HPDE6-E6E7 (cell line): Measurements from ENCODE around the gene CDH8.
A peak's percentile ranks its signal among the peaks of the same experiment; 100 is the strongest.

Experiments
- DNase-seq: peaks from one replicate; pipeline ENCODE4 v3.0.0; 2011; ENCODE audit warnings: missing footprints; ENCODE audit errors: extremely low spot score

The CDH8 gene

GRCh38 chr16:61934601-61935000, 101.6 kb downstream of the CDH8 start:
- DNase-seq, result no peak

- DNase-seq, result no peak
Observed at GRCh38 chr16:61929776-61930175, 106.5 kb downstream of the CDH8 start.

- DNase-seq, result peak; percentile 13
Observed at GRCh38 chr16:61926766-61927165, 109.5 kb downstream of the CDH8 start.

GRCh38 chr16:61923629-61924028, 112.6 kb downstream of the CDH8 start:
- DNase-seq, result no peak

GRCh38 chr16:61921373-61921772, 114.9 kb downstream of the CDH8 start:
- DNase-seq, result no peak

- peak; percentile 11 for DNase-seq
Observed at GRCh38 chr16:61917865-61918826, 118.1 kb downstream of the CDH8 start.

- no peak for DNase-seq
Observed at GRCh38 chr16:61915569-61915968, 120.7 kb downstream of the CDH8 start.

- DNase-seq, result no peak
Observed at GRCh38 chr16:61909074-61909473, 127.2 kb downstream of the CDH8 start.

GRCh38 chr16:61908426-61908825, 127.8 kb downstream of the CDH8 start:
- DNase-seq, result no peak

GRCh38 chr16:61901689-61902088, 134.5 kb downstream of the CDH8 start:
- no peak for DNase-seq

- no peak for DNase-seq
Observed at GRCh38 chr16:61900482-61900881, 135.8 kb downstream of the CDH8 start.

- DNase-seq, result no peak
Observed at GRCh38 chr16:61897657-61898056, 138.6 kb downstream of the CDH8 start.

GRCh38 chr16:61892531-61892930, 143.7 kb downstream of the CDH8 start:
- peak; percentile 13 for DNase-seq

GRCh38 chr16:61891460-61891859, 144.8 kb downstream of the CDH8 start:
- no peak for DNase-seq

- no peak for DNase-seq
Observed at GRCh38 chr16:61890386-61890785, 145.9 kb downstream of the CDH8 start.

GRCh38 chr16:61887903-61888302, 148.3 kb downstream of the CDH8 start:
- DNase-seq, result no peak

GRCh38 chr16:61885343-61885742, 150.9 kb downstream of the CDH8 start:
- no peak for DNase-seq

GRCh38 chr16:61879306-61879705, 156.9 kb downstream of the CDH8 start:
- no peak for DNase-seq

GRCh38 chr16:61877436-61877835, 158.8 kb downstream of the CDH8 start:
- DNase-seq, result no peak

GRCh38 chr16:61872778-61873119, 163.5 kb downstream of the CDH8 start:
- no peak for DNase-seq

GRCh38 chr16:61871837-61872777, 164.1 kb downstream of the CDH8 start:
- no peak for DNase-seq
